GM12875 (cell line): Measurements from ENCODE around the gene SRL.
A peak's percentile ranks its signal among the peaks of the same experiment; 100 is the strongest.

Experiments used
- H3K4me3 ChIP-seq: one replicate; pipeline ENCODE4 v1.5.1; 2011; ENCODE audit warnings: low read depth, low read length, control low read depth
- TF ChIP-seq, protein P1 (sequence below): IDR thresholded peaks from 2 replicates; pipeline ENCODE4 v1.5.1; 2011; ENCODE audit warnings: low read depth, mild to moderate bottlenecking, control low read depth, inconsistent platforms, low read length, moderate library complexity, borderline replicate concordance; ENCODE audit not compliant: insufficient read depth

The SRL gene

DNA sequence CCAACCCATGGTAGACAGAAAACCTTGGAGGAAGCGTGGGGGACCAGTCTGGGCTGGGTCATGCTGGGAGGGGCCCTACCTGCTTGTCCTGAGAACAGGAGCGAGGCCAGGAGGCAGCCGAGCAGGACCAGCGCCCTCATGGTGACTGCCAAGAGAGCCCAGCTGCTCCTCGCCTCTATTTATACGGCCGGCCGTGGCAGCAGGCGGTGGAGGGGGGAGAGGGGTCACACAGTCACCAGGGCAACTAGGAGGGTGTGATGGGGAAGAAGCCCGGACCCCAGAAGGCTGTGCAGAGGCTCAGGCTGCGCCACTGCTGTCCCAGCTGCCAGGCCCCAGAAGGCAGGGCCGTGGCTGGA, at the start of gene SRL:
SRL (minus strand) TSS at position 153 of the 356 bp plus-strand sequence; CDS start at position 140, 13 bp downstream.
- TF ChIP-seq, protein P1, sequence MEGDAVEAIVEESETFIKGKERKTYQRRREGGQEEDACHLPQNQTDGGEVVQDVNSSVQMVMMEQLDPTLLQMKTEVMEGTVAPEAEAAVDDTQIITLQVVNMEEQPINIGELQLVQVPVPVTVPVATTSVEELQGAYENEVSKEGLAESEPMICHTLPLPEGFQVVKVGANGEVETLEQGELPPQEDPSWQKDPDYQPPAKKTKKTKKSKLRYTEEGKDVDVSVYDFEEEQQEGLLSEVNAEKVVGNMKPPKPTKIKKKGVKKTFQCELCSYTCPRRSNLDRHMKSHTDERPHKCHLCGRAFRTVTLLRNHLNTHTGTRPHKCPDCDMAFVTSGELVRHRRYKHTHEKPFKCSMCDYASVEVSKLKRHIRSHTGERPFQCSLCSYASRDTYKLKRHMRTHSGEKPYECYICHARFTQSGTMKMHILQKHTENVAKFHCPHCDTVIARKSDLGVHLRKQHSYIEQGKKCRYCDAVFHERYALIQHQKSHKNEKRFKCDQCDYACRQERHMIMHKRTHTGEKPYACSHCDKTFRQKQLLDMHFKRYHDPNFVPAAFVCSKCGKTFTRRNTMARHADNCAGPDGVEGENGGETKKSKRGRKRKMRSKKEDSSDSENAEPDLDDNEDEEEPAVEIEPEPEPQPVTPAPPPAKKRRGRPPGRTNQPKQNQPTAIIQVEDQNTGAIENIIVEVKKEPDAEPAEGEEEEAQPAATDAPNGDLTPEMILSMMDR: no peak
- no peak within 1 kb of the TSS for H3K4me3 ChIP-seq

DNA sequence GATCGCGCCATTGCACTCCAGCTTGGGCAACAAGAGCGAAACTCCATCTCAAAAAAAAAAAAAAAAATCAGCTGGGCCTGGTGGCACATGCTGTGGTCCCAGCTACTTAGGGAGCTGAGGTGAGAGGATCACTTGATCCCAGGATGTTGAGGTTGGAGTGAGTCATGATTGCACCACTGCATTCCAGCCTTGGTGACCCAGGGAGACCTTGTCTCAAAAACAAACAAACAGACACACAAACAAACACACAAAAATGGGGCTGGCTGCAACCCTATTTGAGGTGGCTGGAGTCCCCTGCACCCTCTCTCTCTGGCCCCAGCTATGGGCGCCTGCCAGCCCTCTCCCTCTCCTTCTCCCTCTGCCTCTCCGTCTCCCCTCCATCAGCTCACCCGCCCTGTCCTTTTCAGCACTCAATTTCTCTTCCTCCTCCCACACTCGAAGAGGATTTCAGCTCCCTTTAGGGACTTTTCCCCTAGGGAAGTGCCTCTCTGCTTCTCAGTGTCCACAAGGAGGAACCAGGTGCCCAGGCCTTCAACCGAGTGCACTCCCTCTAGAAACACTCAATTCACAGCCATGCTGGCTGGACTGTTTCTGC, 48.5 kb upstream of the SRL start:
- TF ChIP-seq, protein P1: no peak
- no peak overlapping the region for H3K4me3 ChIP-seq

DNA sequence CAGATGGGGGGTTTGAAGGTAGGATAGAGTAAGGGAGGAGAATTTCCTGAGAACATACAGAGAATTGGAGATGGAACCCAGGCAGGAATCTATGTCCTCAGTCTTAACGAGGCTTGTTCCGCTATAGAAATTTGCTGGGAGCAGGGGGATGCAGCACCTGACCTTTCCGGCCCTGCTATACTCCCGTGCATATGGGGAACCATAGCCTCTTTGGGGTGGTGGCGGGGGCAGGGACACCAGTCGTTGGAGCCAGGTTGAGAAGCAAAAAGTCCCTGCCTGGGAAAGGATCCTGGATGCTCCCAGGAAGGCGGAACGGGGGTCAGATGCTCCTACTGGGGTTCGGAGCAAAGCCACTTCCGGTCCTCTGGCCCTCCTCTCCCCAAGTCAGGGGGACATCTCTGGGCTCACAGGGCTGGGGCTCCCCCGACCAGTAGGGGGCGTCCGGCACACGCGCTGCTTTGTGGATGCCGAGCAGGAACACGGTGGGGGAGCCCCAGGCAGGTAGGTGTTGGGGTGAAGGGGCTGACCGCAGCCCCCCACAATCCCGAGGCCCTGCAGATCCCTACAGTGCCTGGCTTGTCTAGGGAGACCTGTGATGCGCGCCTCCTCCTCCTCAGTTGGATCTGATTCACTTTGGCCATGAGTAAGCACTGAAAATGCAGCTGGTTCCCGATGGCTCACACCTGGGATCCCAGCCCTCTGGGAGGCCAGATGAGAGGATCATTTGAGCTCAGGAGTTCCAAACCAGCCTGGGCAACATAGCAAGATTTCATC, 46.5 kb upstream of the SRL start:
- no peak overlapping the region for H3K4me3 ChIP-seq
- TF ChIP-seq, protein P1: peak; percentile 99

DNA sequence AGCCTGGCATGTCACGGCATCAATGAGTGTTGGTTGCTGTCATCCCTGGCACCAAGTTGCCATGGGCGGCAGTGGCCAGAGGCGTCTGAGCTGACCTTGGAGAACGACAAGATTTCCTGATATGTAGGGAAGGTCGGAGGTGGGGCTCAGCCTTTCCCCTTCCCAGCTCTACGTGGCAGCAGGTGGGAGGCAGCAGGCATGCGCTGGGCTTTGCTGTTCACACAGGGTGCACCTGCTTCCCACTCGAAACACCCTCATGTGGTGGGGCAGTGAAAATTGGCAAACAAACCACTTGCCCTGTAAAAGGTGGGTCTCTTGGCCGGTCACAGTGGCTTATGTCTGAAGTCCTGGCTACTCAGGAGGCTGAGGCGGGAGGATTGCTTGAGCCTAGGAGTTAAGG, 43.3 kb upstream of the SRL start:
- TF ChIP-seq, protein P1: no peak
- no peak overlapping the region for H3K4me3 ChIP-seq

DNA sequence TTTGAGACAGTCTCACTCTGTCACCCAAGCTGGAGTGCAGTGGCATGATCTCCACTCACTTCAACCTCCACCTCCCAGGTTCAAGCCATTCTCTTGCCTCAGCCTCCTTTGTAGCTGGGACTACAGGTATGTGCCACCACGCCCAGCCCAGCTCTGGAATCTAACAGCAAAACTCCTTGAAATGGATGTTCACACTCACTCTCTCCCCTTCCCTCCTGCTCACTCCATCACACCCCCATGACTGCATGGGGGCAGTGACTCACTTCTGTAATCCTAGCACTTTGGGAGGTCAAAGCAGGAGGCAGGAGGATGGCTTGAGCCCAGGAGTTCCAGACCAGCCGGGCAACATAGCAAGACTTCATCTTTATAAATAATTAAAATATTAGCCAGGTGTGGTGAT, 42.1 kb upstream of the SRL start:
- TF ChIP-seq, protein P1: no peak
- no peak overlapping the region for H3K4me3 ChIP-seq

DNA sequence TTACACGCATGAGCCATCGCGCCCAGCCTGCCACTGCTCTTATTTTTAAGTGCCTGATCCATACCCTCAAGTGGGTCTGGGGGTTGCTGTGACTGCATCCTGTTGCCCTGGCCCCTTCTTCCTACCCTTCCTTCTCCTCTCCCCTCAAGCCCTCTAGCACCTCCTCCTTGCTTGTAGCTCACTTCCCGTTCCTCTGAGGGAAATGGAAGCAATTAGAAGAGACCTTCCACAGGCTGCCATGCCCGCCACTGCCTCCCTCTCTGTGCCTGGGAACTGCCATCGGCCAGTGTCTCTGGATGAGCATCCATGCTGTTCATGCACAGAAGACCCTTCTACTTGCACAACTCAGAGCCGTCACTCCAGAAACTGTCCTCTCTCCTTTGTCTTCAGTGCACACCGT, 41.6 kb upstream of the SRL start:
- TF ChIP-seq, protein P1: no peak
- no peak overlapping the region for H3K4me3 ChIP-seq

DNA sequence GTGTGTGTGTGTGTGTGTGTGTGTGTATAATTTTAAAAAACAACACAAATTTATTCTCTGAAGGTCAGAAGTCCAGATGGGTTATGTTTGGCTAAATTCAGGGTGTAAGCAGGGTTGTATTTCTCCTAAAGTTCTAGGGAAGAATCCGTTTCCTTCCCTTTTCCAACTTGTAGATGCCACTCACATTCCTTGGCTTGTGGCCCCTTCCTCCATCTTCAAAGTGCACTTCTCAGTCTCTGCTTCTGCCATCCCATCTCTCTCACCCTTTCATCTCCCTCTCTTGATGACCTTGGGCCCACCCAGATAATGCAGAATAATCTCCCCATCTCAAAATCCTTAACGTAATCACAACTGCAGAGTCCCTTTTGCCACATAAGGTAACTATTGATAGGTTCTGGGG, 38.7 kb upstream of the SRL start:
- TF ChIP-seq, protein P1: no peak
- no peak overlapping the region for H3K4me3 ChIP-seq
